Esophagus (tissue), 2 donors: ENCODE data around the gene GPSM3. TPM values are rescaled to one million over a fixed set of nuclear protein-coding genes. Genes with fewer than 3 reads are reported as not detected.
A peak's percentile ranks its signal among the peaks of the same experiment; 100 is the strongest.

ENCODE experiments used
- H3K27ac ChIP-seq, 2 donors: one replicate each; pipeline ENCODE4 v1.5.1; 2013; ENCODE audit warnings: low read depth in 2 of 2, mild to moderate bottlenecking in 2 of 2, inconsistent platforms in 1 of 2, low read length in 1 of 2, moderate library complexity in 1 of 2
- H3K27me3 ChIP-seq, 2 donors: one replicate each; pipeline ENCODE4 v1.6.1; 2013; ENCODE audit warnings: low read length in 2 of 2, control low read depth in 1 of 2, mild to moderate bottlenecking in 1 of 2; ENCODE audit not compliant: insufficient read depth in 2 of 2, control insufficient read depth in 1 of 2
- H3K36me3 ChIP-seq, 2 donors: one replicate each; pipeline ENCODE4 v1.6.1; 2013; ENCODE audit warnings: low read length in 1 of 2; ENCODE audit not compliant: control insufficient read depth in 2 of 2, insufficient read depth in 2 of 2
- H3K4me1 ChIP-seq, 2 donors: one replicate each; pipeline ENCODE4 v1.6.1; 2013; ENCODE audit warnings: low read length in 1 of 2; ENCODE audit not compliant: control insufficient read depth in 2 of 2, insufficient read depth in 2 of 2
- H3K4me3 ChIP-seq, 2 donors: one replicate each; pipeline ENCODE4 v1.5.1; 2013; ENCODE audit warnings: low read length in 2 of 2, mild to moderate bottlenecking in 2 of 2, low read depth in 1 of 2, moderate library complexity in 1 of 2
- H3K9me3 ChIP-seq, 2 donors: one replicate each; pipeline ENCODE4 v1.6.1; 2013; ENCODE audit warnings: mild to moderate bottlenecking in 2 of 2, low read depth in 1 of 2, low read length in 1 of 2, moderate library complexity in 1 of 2; ENCODE audit not compliant: control insufficient read depth in 2 of 2, insufficient read depth in 1 of 2
- whole genome bisulfite sequencing, 2 donors: extraction: QIAGEN DNeasy Blood & Tissue Kit; methylation state at CpG; one replicate each; pipeline ENCODE4 v1.1.7; 2013; 5-methylcytosine and 5-hydroxymethylcytosine counted together
- polyA plus RNA-seq, 2 donors: library from polyadenylated mRNA; stranded (reverse); fragments of 200-250 nt; gene quantifications; one replicate each; pipeline ENCODE4 v1.2.3, GENCODE V29; 2013
- donor health status: healthy with polysubstance abuse.
- donor health status: Bipolar disorder and iron deficiency.

The GPSM3 gene
- polyA plus RNA-seq: 1 to 10 TPM; 4.0 to 4.6 TPM

GRCh38 chr6:32192608-32193039, at the start of gene GPSM3:
TSS of gene GPSM3 (minus strand) at chr6:32192643. CDS start at chr6:32192513, 130 bp downstream.
- H3K27ac ChIP-seq: peak within 1 kb of the TSS; percentile 80 to 85
- H3K36me3 ChIP-seq: peaks cover 0 to 2% of the 10 kb centered on the region in 2 donors
- no peaks in the 10 kb centered on the region for H3K9me3 ChIP-seq
- H3K27me3 ChIP-seq: no peaks in the 10 kb centered on the region
- H3K4me1 ChIP-seq: peaks cover 2 to 11% of the 10 kb centered on the region in 2 donors
- 19 to 28% methylated on average over 4 to 5 of the region's 5 CpGs for WGBS, 2 donors
- H3K4me3 ChIP-seq: peak within 1 kb of the TSS; percentile 12 to 42

GRCh38 chr6:32240686-32241085, 48.2 kb upstream of the GPSM3 start:
- peaks cover 0 to 5% of the 10 kb centered on the region in 2 donors for H3K4me1 ChIP-seq
- no peaks in the 10 kb centered on the region for H3K27me3 ChIP-seq
- H3K9me3 ChIP-seq: peaks cover 0 to 3% of the 10 kb centered on the region in 2 donors
- WGBS, 2 donors: 91 to 97% methylated on average over 1 of the region's 1 CpG
- no peaks in the 10 kb centered on the region for H3K36me3 ChIP-seq
- no peak overlapping the region for H3K27ac ChIP-seq
- H3K4me3 ChIP-seq: no peak overlapping the region

- H3K9me3 ChIP-seq: peaks cover 0 to 3% of the 10 kb centered on the region in 2 donors
- H3K27me3 ChIP-seq: no peaks in the 10 kb centered on the region
- peaks cover 0 to 5% of the 10 kb centered on the region in 2 donors for H3K4me1 ChIP-seq
- no peaks in the 10 kb centered on the region for H3K36me3 ChIP-seq
- no peak overlapping the region for H3K4me3 ChIP-seq
- no peak overlapping the region for H3K27ac ChIP-seq
- 58 to 74% methylated on average over 2 of the region's 2 CpGs for WGBS, 2 donors
These were observed 47.0 kb upstream of the GPSM3 start for GRCh38 chr6:32239462-32239861.

GRCh38 chr6:32234934-32235333, 42.5 kb upstream of the GPSM3 start:
- Histone ChIP-seq H3K36me3 (no peaks in the 10 kb centered on the region), H3K27me3 (no peaks in the 10 kb centered on the region), H3K27ac (peak overlapping the region in 1 of 2 donors; percentile 6), H3K9me3 (no peaks in the 10 kb centered on the region), H3K4me1 (no peaks in the 10 kb centered on the region), H3K4me3 (no peak overlapping the region)
- 56 to 59% methylated on average over 4 of the region's 4 CpGs for WGBS, 2 donors

GRCh38 chr6:32226434-32226833, 34.0 kb upstream of the GPSM3 start:
- H3K36me3 ChIP-seq: no peaks in the 10 kb centered on the region
- H3K4me1 ChIP-seq: peaks cover 0 to 9% of the 10 kb centered on the region in 2 donors
- H3K4me3 ChIP-seq: no peak overlapping the region
- H3K9me3 ChIP-seq: no peaks in the 10 kb centered on the region
- no peaks in the 10 kb centered on the region for H3K27me3 ChIP-seq
- 86 to 91% methylated on average over 7 of the region's 7 CpGs for WGBS, 2 donors
- no peak overlapping the region for H3K27ac ChIP-seq

- Histone ChIP-seq H3K4me1 (peaks cover 0 to 9% of the 10 kb centered on the region in 2 donors), H3K27me3 (no peaks in the 10 kb centered on the region), H3K9me3 (no peaks in the 10 kb centered on the region), H3K36me3 (no peaks in the 10 kb centered on the region), H3K27ac (no peak overlapping the region), H3K4me3 (no peak overlapping the region)
- 82 to 88% methylated on average over 2 of the region's 2 CpGs for WGBS, 2 donors
These were observed 32.3 kb upstream of the GPSM3 start for GRCh38 chr6:32224696-32225095.

- Histone ChIP-seq H3K27ac (peak within 1 kb of the TSS in 1 of 2 donors; percentile 58), H3K9me3 (no peaks in the 10 kb centered on the region), H3K27me3 (no peaks in the 10 kb centered on the region), H3K4me3 (peak within 1 kb of the TSS in 1 of 2 donors; percentile 30), H3K4me1 (peaks cover 0 to 9% of the 10 kb centered on the region in 2 donors), H3K36me3 (no peaks in the 10 kb centered on the region)
- WGBS, 2 donors: 32 to 46% methylated on average over 20 of the region's 20 CpGs
These were observed 31.1 kb upstream of the GPSM3 start, which contains the start of gene NOTCH4 for GRCh38 chr6:32223258-32224235. TSS of gene NOTCH4 (minus strand) at chr6:32224067. CDS start at chr6:32223928, 139 bp downstream.

GRCh38 chr6:32222333-32223230, 30.1 kb upstream of the GPSM3 start:
- 57 to 61% methylated on average over 8 of the region's 8 CpGs for WGBS, 2 donors
- H3K4me1 ChIP-seq: peaks cover 0 to 9% of the 10 kb centered on the region in 2 donors
- no peaks in the 10 kb centered on the region for H3K36me3 ChIP-seq
- H3K4me3 ChIP-seq: no peak overlapping the region
- no peaks in the 10 kb centered on the region for H3K27me3 ChIP-seq
- H3K27ac ChIP-seq: peak overlapping the region in 1 of 2 donors; percentile 58
- H3K9me3 ChIP-seq: no peaks in the 10 kb centered on the region

GRCh38 chr6:32220021-32220420, 27.6 kb upstream of the GPSM3 start:
- Histone ChIP-seq H3K27me3 (no peaks in the 10 kb centered on the region), H3K4me1 (peaks cover 0 to 9% of the 10 kb centered on the region in 2 donors), H3K27ac (no peak overlapping the region), H3K36me3 (no peaks in the 10 kb centered on the region), H3K4me3 (no peak overlapping the region), H3K9me3 (no peaks in the 10 kb centered on the region)
- 73 to 85% methylated on average over 4 of the region's 4 CpGs for WGBS, 2 donors
